Renal pelvis (tissue), 4 donors: ENCODE results near the gene DTD2. TPM values are rescaled to one million over a fixed set of nuclear protein-coding genes. Genes with fewer than 3 reads are reported as not detected.

Experiments used
- DNase-seq: peaks from one replicate; pipeline ENCODE4 v3.0.0-alpha.2; 2013
- polyA plus RNA-seq, 3 donors: library from polyadenylated mRNA; unstranded; fragments of 120-200 nt; gene quantifications; one replicate each; pipeline ENCODE4 v1.2.1, GENCODE V29; 2013; ENCODE audit not compliant: insufficient read length in 3 of 3

DTD2 gene
- polyA plus RNA-seq, 3 donors = 16.5 to 18.8 (median 18.8) TPM

- DNase-seq = no peak
Observed at GRCh38 chr14:31411218-31411727, 46.0 kb downstream of the DTD2 start.

GRCh38 chr14:31410048-31410650 is 47.2 kb downstream of the DTD2 start:
- DNase-seq = no peak

GRCh38 chr14:31408421-31408820 is 48.9 kb downstream of the DTD2 start:
- no peak for DNase-seq

- DNase-seq = no peak
Observed at GRCh38 chr14:31405599-31406232, 51.6 kb downstream of the DTD2 start.

GRCh38 chr14:31405106-31405505 is 52.2 kb downstream of the DTD2 start:
- DNase-seq = no peak

- no peak for DNase-seq
Observed at GRCh38 chr14:31403707-31404106, 53.6 kb downstream of the DTD2 start.

- DNase-seq = no peak
Observed at GRCh38 chr14:31402764-31403439, 54.4 kb downstream of the DTD2 start.

- no peak for DNase-seq
Observed at GRCh38 chr14:31401369-31401932, 55.9 kb downstream of the DTD2 start.

- no peak for DNase-seq
Observed at GRCh38 chr14:31400031-31400638, 57.2 kb downstream of the DTD2 start.

Other genes starting within 250 kb of the DTD2 start
- gene HECTD1, start 249.7 kb downstream of the DTD2 start, polyA plus RNA-seq = 100 to 1,000 TPM; 156 to 185 (median 169) TPM
- gene HEATR5A, start 37.0 kb downstream of the DTD2 start, polyA plus RNA-seq = 10 to 100 TPM; 14.3 to 22.1 (median 17.2) TPM
- gene GPR33, start 30.5 kb upstream of the DTD2 start, polyA plus RNA-seq = not detected
- gene NUBPL, start 103.9 kb upstream of the DTD2 start, polyA plus RNA-seq = 10 to 100 TPM; 12.7 to 17.9 (median 15.1) TPM